Measurements from ENCODE around the gene STAG3. TPM values are rescaled to one million over a fixed set of nuclear protein-coding genes. Genes with fewer than 3 reads are reported as not detected.

Gene STAG3
- total and polyA plus RNA-seq, 2 of the 4 experiments (the other 2 are of a cell fraction) = 0.36 to 0.65 TPM

DNA sequence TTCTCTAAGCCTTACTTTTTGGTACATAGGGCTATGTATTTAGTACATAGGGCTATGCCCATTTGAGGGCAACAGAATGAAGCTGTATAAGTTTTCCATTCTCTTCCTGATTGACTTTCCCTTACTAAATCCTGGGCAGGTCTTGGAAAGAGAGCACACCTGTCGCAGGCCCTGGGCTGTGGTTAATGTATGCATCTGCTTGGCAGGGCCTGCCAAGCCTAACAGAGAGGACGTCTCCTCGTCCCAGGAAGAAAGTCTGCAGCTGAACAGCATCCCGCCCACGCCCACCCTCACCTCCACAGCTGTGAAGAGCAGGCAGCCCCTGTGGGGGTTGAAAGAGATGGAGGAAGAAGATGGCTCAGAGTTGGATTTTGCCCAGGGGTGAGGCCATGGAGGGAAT lies 33.1 kb downstream of the STAG3 start:
- no peak overlapping the region for H3K56ac ChIP-seq (ENCODE audit: extremely low read depth, insufficient read depth, low read length)
- H3K14ac ChIP-seq (replicated peaks; ENCODE audit: low read depth, low read length) = no peak overlapping the region
- DNase-seq = no peak
- H3K36me3 ChIP-seq (ENCODE audit: control insufficient read depth, insufficient read depth, low read length) = no peaks in the 10 kb centered on the region
- H3K23ac ChIP-seq (ENCODE audit: low read depth, low read length) = no peak overlapping the region
- no peak overlapping the region for H2BK20ac ChIP-seq (ENCODE audit: low read depth, low read length)
- H3K4me2 ChIP-seq (ENCODE audit: low read depth, low read length) = no peak overlapping the region
- intact Hi-C loops (cut with micrococcal nuclease) = loop anchor here (2.0 kb wide), 1 partner anchor 78 kb away; no protein-coding TSS in a partner anchor
- no peaks in the 10 kb centered on the region; the same call in 1 of the 2 replicates for H3K27me3 ChIP-seq (ENCODE audit: control insufficient read depth, insufficient read depth, low read length)
- in situ Hi-C loops (cut with MboI; ENCODE audit: low sequenced_read_pairs) = no loop called here
- H3K27ac ChIP-seq (ENCODE audit: insufficient read depth, low read length) = no peak overlapping the region
- no peak for TF ChIP-seq BHLHE40 (IDR thresholded peaks at IDR 0.05; ENCODE audit: low read depth, low read length)
- no peak for TF ChIP-seq USF2 (IDR thresholded peaks at IDR 0.05; ENCODE audit: low read depth, low read length)
- H3K9me1 ChIP-seq (ENCODE audit: insufficient read depth, low read length) = no peaks in the 10 kb centered on the region
- no peak overlapping the region for H4K91ac ChIP-seq (ENCODE audit: insufficient read depth, low read depth, low read length)
- H3K9me3 ChIP-seq (ENCODE audit: control insufficient read depth, insufficient read depth, low read length) = no peaks in the 10 kb centered on the region
- H3K79me1 ChIP-seq (ENCODE audit: low read depth in 1 of 2, low read length in 2 of 2) = no peaks in the 10 kb centered on the region
- H4K8ac ChIP-seq (ENCODE audit: low read depth in 2 of 2, low read length in 2 of 2) = no peak overlapping the region
- no peak overlapping the region for H2BK5ac ChIP-seq (ENCODE audit: low read depth, low read length, poor library complexity, severe bottlenecking)
- no peak overlapping the region for H2BK120ac ChIP-seq (ENCODE audit: low read depth, low read length)
- no peak overlapping the region for H2AK5ac ChIP-seq (ENCODE audit: low read depth, low read length)
- BruUV-seq (replicated peaks) = no TSS peak
- no peak overlapping the region for H3K4me3 ChIP-seq (ENCODE audit: insufficient read depth, low read depth, low read length)
- no peak overlapping the region for H2AK9ac ChIP-seq (replicated peaks; ENCODE audit: low read depth, low read length, poor library complexity)
- no peak overlapping the region for H4K5ac ChIP-seq (ENCODE audit: low read depth, low read length)
- dilution Hi-C loops (cut with HindIII; ENCODE audit: low sequenced_read_pairs, unreplicated experiment) = no loop called here
- no peaks in the 10 kb centered on the region for H4K20me1 ChIP-seq (ENCODE audit: insufficient read depth, low read length)
- ATAC-seq (ENCODE audit: low read depth) = no peak
- 79% methylated on average over 3 of the region's 5 CpGs; no CpG with 5 or more reads in 1 of the 2 experiments for WGBS, 2 experiments (ENCODE audit: extremely low coverage in 2 of 2, insufficient read length in 1 of 2)
- H3K4me1 ChIP-seq (ENCODE audit: control insufficient read depth, insufficient read depth, low read length) = no peaks in the 10 kb centered on the region
- H3K18ac ChIP-seq (ENCODE audit: low read depth, low read length) = no peak overlapping the region
- CTCF ChIA-PET = no interaction called here
- no peak overlapping the region for H2BK15ac ChIP-seq (ENCODE audit: low read depth, low read length)
- POLR2A ChIA-PET (ENCODE audit: unreplicated experiment) = no interaction called here
- no peak overlapping the region for H2AFZ ChIP-seq (replicated peaks; ENCODE audit: low read length, poor library complexity)
- H3K4ac ChIP-seq (ENCODE audit: low read depth, low read length) = no peak overlapping the region
- no peak overlapping the region for H3K9ac ChIP-seq (ENCODE audit: low read depth, low read length)

All from IMR-90 (cell line).